ENCODE measurements around the gene SMIM43.

Gene SMIM43

DNA sequence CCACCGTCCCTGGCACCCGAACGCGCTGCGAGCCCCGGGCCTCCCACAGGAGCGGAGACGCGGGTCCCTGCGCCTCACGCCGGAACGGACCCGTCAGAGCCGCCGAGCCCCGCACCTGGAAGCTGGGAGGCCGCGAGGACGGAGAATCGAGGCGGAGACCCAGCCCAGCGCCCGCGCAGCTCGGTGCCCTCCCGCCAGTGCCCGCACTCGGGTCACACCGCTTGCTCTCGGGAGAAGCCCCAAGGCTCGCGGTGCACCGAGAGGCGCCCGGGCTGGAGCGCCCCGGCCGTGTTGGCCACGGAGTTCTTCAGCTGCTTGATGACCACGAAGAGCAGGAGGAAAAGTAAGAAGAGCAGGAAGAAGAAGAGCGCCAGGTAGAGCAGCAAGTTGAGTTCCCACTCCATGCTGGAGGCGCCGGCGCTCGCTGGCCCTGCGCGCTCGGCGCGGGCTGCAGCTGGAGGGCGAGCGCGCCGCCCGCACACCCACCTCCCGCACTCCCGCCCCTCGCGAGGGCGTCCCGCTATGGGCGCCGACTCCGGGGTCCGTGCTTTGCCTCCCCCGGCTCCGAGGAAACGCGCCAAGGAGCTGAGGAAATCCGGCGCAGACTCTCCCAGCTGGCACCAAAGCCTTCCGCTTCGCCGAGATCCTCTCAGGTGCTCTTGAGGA lies at the start of gene SMIM43:
TSS of gene SMIM43 (minus strand) at position 463 of the 666 bp plus-strand sequence. CDS start at position 404, 59 bp downstream.
- TF ChIP-seq, protein P1, sequence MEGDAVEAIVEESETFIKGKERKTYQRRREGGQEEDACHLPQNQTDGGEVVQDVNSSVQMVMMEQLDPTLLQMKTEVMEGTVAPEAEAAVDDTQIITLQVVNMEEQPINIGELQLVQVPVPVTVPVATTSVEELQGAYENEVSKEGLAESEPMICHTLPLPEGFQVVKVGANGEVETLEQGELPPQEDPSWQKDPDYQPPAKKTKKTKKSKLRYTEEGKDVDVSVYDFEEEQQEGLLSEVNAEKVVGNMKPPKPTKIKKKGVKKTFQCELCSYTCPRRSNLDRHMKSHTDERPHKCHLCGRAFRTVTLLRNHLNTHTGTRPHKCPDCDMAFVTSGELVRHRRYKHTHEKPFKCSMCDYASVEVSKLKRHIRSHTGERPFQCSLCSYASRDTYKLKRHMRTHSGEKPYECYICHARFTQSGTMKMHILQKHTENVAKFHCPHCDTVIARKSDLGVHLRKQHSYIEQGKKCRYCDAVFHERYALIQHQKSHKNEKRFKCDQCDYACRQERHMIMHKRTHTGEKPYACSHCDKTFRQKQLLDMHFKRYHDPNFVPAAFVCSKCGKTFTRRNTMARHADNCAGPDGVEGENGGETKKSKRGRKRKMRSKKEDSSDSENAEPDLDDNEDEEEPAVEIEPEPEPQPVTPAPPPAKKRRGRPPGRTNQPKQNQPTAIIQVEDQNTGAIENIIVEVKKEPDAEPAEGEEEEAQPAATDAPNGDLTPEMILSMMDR (IDR thresholded peaks at IDR 0.05; ENCODE audit: borderline replicate concordance, insufficient read depth, low read depth, low read length) = no peak
- no peak within 1 kb of the TSS for H3K4me3 ChIP-seq (ENCODE audit: low read depth, low read length)

DNA sequence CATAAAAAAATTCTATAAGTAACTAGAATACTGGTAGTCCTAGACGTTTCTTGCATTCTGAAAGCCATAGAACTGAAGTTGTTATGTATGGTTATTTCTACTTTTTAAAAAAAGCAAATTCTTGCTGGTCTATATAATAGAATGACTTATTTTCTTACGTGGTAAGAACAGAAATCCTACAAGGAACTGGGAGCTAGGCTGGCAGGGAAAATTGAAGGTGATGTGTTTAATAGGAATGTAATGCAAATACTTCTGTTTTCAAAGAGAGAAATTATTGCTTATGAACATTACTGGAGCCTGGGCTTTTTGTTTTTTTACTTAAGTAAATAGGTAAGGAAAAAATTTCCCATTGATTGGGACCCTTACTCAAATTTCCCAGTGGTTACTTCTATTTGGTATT lies 49.8 kb upstream of the SMIM43 start:
- H3K4me3 ChIP-seq (ENCODE audit: low read depth, low read length) = no peak overlapping the region
- TF ChIP-seq, protein P1 (IDR thresholded peaks at IDR 0.05; ENCODE audit: borderline replicate concordance, insufficient read depth, low read depth, low read length) = no peak

DNA sequence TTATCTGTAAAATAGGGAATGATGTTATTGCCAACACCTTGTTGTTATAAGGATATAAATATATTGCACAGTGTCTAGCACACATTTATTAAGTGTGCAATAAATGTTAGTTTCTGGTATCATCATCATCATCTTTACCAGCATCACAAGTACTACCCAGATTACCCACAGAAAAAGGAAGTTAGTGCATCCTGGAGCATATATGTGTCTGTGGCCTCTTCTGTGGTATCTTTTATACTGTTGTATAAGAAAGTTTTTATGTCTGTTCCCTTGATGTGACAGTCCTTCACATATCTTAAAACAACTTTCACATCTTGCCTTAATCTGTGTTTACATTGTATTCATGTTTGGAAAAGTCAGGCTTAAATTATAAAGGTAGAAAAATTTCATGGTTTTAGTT lies 46.2 kb upstream of the SMIM43 start:
- TF ChIP-seq, protein P1 (IDR thresholded peaks at IDR 0.05; ENCODE audit: borderline replicate concordance, insufficient read depth, low read depth, low read length) = no peak
- H3K4me3 ChIP-seq (ENCODE audit: low read depth, low read length) = no peak overlapping the region

- H3K4me3 ChIP-seq (ENCODE audit: low read depth, low read length) = no peak overlapping the region
- TF ChIP-seq, protein P1 (IDR thresholded peaks at IDR 0.05; ENCODE audit: borderline replicate concordance, insufficient read depth, low read depth, low read length) = no peak
Observed at GRCh38 chr4:121806411-121806810, 41.4 kb upstream of the SMIM43 start.

DNA sequence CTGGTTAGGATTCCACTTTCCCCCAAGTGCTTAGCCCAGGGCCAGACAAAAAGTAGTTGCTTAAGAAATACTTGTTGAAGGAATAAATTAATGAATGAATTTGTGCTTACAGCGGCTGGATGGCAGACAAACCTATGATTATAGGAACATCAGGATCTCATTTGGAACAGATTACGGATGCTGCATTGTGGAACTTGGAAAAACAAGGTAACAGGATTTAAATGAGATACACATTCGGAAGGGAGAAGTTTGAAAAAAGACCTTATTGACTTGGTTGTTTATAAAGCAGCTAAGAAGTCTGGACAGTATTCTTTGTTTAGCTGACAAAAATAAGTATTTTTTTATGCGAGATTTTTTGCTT lies 36.7 kb upstream of the SMIM43 start:
- H3K4me3 ChIP-seq (ENCODE audit: low read depth, low read length) = peak overlapping the region; percentile 89
- TF ChIP-seq, protein P1 (IDR thresholded peaks at IDR 0.05; ENCODE audit: borderline replicate concordance, insufficient read depth, low read depth, low read length) = no peak

GRCh38 chr4:121800961-121801714 lies 36.2 kb upstream of the SMIM43 start, which contains the start of gene EXOSC9:
Gene EXOSC9 (plus strand): TSS chr4:121801323. CDS start chr4:121801425, 102 bp downstream.
- TF ChIP-seq, protein P1 (IDR thresholded peaks at IDR 0.05; ENCODE audit: borderline replicate concordance, insufficient read depth, low read depth, low read length) = no peak
- H3K4me3 ChIP-seq (ENCODE audit: low read depth, low read length) = peak within 1 kb of the TSS; percentile 89

GRCh38 chr4:121800638-121800960 lies 35.6 kb upstream of the SMIM43 start:
- H3K4me3 ChIP-seq (ENCODE audit: low read depth, low read length) = peak overlapping the region; percentile 89
- TF ChIP-seq, protein P1 (IDR thresholded peaks at IDR 0.05; ENCODE audit: borderline replicate concordance, insufficient read depth, low read depth, low read length) = no peak
